Stimulated activated CD4-positive, alpha-beta T cell treated with anti-CD3 and anti-CD28 coated beads, Interleukin-4, amount 100 ng/mL, for 4 hours (primary cell): ENCODE data around the gene ATP8A2.

Experiments
- DNase-seq, 2 experiments: peaks; one replicate each; pipeline ENCODE4 v3.0.0-alpha.2; 2020

Gene ATP8A2

DNA sequence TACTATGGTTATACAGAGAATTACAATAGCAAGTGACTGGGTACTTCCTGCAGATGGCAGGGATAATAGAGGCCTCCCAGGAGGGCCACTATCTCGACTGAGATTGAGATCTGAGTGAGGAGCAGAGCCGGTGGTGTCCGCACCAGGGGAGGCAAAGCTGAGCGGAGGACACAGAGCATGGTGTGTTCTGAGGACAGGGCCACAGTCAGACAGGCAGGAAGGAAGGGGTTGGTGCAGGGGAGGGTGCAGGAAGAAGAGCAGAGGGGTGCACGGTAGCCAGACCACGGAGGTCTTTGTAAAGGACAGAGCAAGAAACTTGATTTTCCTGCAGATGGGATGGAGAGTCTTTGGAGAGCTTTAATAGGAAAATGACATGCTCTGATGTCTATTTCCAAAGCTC, 527.7 kb downstream of the ATP8A2 start:
- no peak for DNase-seq

DNA sequence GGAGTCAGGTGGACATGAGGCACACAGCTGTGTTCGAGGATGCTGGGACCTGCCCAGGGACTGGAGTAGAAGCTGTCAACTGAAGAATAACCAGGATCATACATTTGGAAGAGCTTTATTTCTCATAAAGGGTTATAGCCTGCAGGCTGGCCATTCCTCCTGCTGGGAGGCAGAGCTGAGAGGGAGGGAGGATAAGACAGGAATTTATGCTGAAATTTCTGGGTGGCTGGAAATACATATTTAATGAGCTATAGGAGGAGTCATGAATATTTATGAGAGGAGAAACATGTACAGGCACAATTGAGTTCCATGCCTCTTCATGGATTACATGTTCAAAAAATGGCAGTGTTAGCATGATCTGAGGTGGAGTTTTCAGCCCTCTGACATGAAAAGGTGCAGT, 528.2 kb downstream of the ATP8A2 start:
- DNase-seq: no peak

DNA sequence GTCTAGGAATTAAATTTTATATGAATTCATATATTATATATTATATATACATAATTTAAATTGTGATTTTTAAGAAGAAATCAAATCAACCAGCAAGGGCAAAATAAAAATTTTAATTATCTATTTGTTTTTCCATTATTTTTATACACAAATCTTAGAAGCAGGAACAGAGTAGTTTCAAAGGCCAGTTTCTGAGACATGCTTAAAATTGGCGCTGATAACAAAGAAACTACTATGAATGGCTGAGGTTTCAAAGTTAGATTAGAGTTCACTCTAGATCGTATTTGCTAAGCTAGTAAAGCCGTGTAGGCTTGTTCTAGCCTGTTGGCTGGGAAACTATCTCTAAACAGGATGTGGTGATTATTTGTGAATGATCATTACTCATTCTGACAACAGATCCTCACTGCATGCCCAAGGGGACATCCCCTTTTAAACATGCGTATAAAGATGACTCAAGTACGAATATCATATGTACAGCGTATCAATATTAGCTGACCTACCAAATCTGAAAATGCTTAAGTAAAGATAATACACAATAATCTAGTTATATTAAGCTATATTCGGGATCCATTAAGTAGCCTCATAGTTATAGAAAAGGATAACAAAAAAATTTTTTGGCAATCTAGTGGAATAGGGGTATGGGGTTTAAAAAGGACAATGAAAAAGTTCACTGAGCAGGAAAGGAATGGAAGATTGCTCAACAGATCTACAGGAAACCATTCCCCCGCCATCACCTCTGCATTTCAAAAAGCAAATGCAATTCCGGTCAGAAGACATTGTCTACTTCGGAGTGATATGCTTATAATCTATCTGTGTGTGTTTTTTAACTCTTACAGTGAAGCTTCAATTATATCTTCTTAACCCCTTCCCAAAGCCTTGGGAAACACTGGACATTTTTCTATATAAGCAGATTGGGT, 529.9 kb downstream of the ATP8A2 start:
- peak in 1 of 2 experiments; percentile 47 for DNase-seq

DNA sequence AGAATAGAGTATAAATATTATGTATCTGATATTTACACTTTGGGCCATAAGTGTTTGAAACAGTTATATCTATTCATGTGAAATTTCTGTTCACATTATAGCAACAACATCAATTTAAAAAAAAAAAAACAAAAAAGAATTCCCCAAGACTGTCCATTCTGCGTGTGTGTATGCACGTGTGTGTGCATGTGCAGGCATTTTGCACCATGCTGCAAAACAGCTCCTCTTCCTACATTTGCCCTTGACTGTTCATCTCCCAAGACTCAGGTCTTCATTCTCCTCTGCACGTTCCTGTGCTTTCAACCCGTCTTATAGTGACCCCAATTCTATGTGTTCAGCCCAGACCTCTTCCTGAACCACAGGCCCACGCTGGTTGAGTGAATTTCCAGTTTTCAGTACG, 530.7 kb downstream of the ATP8A2 start:
- no peak for DNase-seq

DNA sequence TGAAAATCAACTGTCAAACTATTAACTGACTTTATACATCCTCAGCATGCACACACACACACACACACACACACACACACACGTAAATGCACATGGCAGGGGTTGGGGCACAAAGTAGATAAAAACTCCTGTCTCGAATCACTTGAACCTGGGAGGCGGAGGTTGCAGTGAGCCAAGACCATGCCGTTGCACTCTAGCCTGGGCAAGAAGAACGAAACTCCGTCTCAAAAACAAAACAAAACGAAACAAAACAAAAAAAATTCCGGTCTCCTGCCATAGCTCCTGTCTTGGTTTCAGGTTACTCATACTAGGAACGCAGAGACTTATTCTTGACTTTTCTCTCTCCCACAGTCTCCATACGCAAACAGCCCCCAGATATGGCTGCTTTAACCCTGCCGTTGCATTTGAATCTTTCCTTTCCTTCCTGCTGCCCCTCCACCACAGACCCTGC, 531.1 kb downstream of the ATP8A2 start:
- DNase-seq: no peak

DNA sequence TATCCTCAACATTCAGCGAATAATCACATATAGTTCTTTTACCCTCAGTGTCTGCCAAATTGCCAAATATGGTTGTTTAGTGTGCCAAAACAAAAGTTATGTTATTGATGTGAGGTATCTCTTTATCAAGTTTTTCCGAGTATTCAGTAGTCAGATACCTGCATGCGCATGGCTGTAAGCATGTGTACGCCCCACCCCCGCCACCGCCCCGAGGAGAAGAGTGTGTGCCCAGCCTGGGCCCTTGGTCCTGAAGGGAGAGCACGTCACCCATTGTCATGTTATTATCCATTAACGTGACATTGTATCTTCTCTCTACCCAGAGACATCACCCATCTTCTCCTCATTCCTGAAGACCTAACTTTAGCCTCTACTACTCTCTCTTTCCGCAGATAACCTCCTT, 533.1 kb downstream of the ATP8A2 start:
- no peak for DNase-seq

DNA sequence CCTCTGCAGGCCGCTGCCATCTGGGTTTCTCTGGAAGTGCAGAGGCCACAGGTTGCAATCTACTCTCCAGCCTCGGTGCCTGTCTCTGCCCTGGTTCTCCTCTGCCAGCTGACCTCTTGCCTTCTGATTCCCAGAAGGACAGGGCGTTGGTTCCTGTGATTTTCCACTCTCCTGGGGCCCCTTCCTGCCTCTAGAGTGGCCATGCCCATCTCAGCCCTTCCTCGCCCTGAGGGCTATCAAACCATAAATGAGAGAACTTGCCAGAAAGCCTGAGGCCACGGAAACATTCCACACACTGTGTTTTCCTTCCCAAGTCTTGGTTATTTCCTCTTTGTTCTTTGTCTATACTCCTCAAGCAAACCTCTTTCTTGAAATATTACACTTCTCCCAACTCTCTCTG, 533.8 kb downstream of the ATP8A2 start:
- no peak for DNase-seq

DNA sequence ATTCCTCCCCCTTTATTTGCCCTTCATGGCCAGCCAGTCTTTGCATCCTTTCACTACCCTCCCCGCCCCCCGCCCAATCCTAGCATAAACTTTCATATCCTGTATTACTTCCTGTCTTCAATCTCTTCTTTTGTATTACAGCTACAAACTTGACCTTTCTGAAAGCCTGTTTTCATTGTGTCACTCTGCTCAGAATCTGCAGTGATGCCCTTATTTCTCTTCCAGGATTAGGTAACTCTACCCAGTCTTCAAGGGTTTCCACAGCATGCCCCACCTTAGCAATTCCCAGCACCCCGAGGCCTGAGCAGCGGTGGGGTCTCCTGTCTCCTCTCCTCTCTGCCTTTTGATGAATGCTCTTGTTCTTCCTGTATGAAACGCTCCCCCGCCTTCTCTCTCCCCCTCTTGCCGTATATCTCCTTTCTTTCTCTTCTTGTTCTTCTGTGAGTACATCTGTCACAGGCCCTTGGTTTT, 534.5 kb downstream of the ATP8A2 start:
- DNase-seq: no peak

DNA sequence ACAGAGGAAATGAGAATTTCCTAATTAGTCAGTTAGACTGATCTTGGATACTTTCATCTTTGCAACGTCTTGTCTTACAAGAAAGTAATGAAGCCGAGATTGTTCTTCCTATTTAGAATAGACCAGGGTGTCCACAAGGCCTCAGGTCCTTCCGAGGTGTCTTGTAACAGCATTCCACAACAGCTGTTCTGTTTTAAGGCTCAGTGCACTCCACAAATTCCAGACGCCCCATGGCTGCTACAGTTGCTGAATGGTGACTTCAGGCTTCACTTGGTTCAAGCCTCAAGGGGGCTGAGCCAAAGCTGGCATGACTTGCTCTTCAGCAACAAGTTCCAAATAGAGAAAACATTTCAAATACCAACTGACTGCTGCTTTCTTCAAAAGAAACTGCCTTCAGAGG, 536.6 kb downstream of the ATP8A2 start:
- no peak for DNase-seq

DNA sequence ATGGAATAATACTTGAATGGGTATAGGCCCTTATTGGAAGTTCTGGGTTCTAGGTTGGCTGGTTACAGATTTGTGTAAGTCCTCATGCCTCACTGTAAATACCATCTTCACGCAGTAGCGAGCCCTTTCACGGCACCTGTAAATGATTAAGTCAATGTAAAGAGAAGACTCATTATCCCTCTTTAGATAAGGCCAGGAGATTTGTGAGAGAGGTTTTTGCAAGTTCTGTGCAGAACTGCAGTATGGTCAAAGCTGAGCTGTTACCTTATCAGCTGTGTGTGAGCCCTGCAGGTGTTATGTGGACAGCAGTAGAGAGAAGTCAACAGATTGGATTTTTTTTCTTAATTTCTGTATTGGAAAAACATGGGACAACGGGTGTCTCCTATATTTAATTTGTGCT, 538.5 kb downstream of the ATP8A2 start:
- DNase-seq: no peak

DNA sequence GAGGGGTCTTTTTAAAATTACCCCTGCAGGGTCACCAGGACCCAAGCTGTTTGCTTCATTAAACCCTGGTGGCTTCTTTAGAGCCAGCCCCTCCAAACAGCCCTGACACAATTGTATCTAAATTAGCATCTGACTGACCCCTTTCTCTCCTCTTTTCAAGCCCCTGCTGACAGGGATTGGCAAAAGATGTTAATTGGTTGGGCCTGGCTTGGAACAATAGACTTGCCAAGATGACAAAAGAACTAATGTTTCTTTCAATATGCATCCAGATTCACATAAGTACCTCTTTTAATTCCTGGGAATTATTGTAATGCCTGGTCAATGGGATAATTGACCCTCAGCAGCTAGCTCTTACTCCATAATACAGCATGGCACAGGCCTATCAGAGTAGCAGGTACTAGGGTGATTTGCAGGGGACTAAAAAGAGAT, 539.2 kb downstream of the ATP8A2 start:
- DNase-seq: no peak

DNA sequence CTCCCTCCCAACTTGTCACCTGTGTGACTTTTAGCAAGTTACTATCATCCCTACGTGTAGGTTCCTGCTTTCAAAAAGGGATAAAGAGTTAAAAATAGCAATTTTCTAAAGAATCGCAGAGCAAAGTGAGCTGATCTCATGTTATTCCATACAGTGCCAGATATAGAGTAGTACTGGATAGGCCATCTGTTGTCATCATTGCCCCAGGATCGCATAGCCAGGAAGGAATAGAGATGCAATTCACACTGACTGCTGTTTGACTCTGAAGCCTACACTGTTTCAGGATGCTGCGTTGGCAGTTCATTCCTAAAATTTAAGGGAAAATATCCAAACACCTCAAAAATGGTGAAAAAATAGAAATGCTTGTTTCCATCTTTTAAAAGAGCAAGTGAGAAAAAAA, 541.2 kb downstream of the ATP8A2 start:
- DNase-seq: no peak

DNA sequence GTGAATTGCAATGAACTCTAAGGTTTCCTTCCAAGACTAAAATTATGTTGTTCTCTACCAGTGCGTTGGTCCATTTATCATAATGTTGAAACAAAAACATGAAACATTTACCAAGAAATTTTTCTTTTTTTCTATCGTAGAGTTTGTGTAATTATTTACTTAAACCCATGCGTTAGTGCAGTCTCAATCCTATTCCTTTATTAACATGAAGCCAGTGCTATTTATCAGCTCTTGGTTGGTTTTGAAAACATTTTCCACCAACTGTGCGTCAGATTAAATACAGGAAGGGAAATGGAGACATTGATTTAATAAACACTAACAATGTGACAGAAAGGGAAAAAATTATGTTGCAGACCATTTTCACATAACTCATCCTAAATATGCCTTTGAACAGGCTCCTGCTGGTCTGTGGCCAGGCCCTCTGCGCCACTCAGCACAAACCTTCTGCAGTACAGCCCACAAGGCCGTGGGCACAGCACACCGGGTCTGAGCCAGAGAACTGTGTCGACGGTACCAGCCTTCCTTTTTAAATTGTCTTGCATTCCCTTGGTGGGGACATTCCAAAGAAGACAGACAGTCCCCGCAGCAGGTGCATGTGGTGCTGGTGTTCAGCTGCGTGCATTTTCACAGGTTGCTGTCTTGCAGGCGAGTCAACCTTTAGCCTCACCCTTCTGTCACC, 544.2 kb downstream of the ATP8A2 start:
- no peak for DNase-seq

DNA sequence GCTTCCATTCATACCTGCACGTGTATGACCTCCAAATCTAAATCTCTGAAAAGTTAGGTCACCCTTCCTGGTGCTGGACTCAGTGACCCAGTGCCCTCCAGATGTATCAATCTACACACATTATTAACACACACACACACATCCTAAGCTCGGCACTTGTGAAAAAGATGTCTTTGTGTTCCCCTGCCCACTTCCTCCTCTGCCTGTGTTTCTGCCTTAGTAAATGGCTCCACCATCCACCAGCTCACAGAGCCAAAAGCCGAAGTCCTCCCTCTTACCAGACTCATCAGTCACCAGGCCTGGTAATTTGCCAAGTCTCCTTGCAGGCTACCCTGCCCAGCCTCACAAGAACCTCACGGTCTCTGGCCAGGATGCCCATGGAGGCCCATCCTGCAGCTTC, 548.5 kb downstream of the ATP8A2 start:
- DNase-seq: no peak

DNA sequence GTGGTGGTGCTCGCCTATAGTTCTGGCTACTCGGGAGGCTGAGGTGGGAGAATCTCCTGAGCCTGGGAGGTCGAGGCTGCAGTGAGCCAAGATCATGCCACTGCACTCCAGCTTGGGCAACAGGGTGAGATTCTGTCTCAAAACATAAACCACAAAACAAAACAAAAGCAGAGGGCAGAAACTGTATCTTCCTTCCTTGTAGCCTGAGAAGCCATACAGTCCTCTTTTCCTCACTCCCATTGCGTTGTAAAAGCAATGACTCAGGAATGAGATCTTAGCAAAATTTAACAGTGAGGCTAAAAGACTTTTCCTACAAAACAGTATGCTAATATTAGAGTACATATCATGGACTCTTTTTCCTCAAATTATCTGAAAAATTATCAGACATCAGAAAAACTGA, 549.2 kb downstream of the ATP8A2 start:
- no peak for DNase-seq

DNA sequence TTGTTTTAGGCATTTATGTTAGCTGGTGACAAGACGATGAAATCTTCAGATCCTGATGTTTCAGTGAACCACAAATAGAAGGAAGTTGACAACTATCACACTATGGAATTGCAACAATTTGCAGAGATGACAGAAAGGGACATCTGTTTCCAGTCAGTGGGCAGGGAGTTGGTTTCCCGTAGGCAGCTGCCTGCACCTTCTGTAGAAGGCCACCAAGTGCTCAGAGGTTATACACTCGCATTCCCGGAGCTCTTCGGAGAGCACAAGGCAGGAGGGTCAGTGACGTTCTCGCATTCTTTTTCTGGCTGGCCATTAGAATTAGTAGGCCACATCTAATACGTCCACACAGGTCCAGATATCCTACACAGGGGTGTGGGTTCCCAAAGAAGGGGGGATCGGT, 550.6 kb downstream of the ATP8A2 start:
- no peak for DNase-seq

DNA sequence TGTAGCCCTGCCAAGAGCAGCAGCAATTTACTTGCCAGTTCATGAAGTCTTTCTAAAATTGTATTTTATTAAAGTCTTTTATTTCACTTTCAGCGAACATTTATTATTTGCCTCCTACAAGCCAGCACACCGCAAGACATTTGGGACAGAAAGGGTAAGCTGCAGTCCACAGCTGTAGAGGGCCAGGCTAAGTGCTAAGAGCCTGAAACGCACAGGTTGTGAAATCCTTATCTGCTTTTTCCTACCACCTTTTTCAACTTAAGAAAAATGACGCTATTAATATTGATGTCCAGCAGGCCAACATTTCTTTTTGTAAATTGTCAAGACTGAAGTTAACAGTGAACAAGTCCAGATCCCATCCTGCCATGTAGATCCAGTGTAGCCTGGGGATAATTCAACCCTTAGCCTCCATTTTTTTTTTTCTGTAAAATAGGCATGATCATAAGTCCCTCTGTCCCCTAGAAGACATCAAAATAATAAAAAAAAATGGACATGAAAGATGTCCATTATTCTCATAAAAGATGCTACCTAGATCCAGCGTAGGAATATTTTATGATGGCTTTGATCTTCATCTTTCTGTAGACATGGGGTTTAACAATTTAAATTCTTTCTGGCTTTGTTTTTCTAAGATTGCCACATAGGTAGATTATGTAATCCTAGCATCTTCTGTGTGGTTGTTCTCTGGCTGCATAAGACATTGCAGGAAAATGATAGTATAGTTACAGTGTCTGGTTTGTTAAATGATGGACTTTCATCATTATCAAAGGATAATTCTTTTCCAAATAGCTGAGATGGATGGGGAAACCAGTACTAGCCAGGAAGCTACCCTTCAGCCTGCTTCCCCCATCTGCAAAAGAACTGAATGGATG, 551.7 kb downstream of the ATP8A2 start:
- DNase-seq: no peak

DNA sequence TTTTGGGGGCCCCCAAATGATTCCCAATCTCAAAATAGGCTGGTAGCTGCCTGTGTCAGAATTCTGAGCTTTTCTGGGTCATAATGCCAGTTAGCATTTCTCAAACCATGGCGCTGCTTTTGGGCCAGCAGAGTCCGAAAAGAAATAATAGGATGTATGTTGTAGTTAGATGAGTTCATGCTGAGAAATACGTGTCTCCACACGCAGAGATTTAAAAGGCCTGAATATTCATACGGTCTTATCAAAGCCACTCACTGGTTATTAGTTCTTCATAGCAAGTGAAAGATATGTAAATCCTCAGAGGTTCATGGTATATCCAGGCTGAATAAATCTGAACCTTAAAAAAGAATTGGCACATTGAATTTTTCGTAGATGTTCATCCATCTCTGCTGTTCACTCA, 555.6 kb downstream of the ATP8A2 start:
- no peak for DNase-seq

DNA sequence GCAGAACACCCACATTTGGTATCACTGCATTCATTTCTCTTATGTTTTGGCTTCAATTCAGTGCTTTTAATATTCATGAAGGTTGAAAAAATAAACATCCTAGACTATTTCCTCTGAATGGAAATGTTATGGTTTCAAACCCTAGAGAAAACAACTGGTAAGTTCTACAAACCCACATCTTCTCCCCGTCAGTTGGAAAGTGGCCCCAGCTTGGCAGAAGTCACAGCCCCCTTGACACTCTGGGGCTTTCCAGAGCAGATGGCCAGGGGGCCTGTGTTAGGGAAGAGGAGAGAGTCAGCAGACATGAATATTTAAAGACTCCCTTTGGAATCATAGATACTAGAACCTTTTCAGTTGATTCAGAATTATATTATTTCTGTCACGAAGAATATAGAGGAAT, 556.2 kb downstream of the ATP8A2 start:
- DNase-seq: no peak

DNA sequence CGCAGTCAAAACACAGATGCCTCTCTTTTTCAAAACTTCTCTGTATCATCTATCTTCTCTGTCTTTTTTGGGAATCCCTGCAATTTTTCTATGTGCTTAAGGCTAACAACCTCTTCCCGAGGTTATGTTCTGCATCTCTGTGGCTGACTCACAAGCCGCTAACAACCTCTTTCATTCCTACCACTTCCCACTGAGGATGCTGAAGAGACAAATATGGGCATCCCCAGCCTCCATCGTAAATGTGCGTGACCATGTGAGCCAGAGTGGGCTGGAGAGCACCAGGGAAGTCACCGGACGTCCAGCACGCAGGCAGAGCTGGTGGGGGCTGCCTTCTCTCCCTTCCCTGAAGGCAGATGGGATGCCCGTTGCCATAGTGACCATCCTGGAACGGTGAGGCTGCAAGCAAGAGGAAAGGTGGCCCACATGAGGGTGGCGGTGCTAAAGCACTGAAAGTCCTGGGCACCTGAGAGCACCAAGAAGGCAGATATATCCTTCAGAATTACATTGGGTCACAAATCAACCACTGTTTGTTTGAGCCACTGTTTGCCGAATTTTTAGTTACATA, 557.2 kb downstream of the ATP8A2 start:
- DNase-seq: no peak

DNA sequence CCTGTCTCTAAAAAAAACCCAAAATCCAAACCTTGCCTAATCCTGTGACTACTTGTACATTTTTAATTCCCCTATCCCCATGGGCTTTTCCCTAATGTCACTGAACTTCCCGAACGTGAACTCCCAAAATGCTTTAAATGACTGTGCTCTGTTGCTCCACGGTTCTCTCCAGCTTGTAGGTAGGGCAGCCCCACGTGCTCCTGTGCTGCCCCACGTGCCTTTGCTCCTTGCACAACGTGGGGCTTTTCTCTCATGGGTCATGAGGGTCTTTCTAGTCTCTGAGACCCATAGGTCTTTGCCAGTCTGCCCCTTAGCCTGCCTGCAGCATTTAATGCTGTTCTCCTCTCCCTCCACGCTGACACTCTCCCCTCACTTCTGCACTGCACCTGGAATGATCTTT, 558.0 kb downstream of the ATP8A2 start:
- DNase-seq: no peak

DNA sequence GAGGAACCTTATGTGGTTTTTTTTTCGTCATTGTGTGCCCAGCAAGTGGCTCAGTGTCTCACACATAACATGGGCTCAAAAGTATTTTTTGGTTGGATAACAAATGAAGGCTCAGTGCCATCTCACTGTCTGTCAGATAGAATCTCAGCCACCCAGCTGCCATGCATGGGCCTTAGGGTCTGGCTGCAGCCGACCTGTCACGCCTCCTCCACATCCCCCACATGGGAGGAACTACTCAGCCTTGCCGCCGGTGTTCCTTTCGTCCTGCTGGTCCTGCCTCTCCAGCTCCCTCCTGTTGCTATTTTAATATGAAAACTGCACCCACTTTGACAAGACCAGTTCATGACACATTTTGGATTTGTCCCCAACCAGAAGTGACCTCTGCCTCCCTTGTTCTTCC, 558.9 kb downstream of the ATP8A2 start:
- no peak for DNase-seq

DNA sequence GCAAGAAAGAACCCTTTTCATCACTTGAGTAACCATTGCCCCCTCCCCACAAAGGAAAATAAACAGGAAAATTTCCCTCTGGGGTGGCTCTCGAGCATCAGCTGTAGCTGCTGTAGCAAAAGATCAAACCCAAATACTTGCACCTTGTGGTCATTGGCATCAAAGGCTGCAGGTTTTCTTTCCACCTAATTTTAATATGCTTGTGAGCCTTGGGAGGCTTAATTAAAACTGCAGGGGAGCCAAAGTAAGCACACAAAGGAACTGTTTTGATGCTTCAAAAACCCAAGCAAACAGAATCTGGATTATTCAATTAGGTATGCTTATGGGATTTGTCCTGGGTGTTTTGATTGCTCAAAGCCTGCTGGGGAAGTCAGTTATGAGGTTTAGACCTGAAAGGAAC, 560.6 kb downstream of the ATP8A2 start:
- DNase-seq: no peak
